Measurements from ENCODE around the gene ISLR. TPM values are rescaled to one million over a fixed set of nuclear protein-coding genes. Genes with fewer than 3 reads are reported as not detected.

Gene ISLR
- total and polyA plus RNA-seq, 3 experiments from 2014 or later, result not detected

GRCh38 chr15:74129586-74130154 lies 43.8 kb upstream of the ISLR start:
- H3K9me3 Mint-ChIP-seq, result peaks cover 0 to 2% (median 0%) of the 10 kb centered on the region in 5 donors
- peaks cover 0 to 39% (median 7%) of the 10 kb centered on the region in 3 donors for H3K4me1 Mint-ChIP-seq
- H3K27me3 Mint-ChIP-seq, result peaks cover 31 to 71% of the 10 kb centered on the region in 2 donors
- POLR2A ChIA-PET, result no interaction called here
- DNase-seq, result no peak
- H3K27ac Mint-ChIP-seq, result peak overlapping the region in 1 of 8 donors; percentile 47
- no peaks in the 10 kb centered on the region for H3K36me3 Mint-ChIP-seq
- H3K36me3 ChIP-seq (ENCODE audit: insufficient read depth, low read length), result no peaks in the 10 kb centered on the region
- H3K9me3 ChIP-seq (ENCODE audit: low read length), result no peaks in the 10 kb centered on the region
- CTCF ChIA-PET, result interaction anchor here (1.2 to 5.9 kb wide), 3 partner anchors 192 to 198 kb away, joined by 3 to 74 read pairs (median 4); no protein-coding TSS in a partner anchor
- H3K4me1 ChIP-seq (ENCODE audit: insufficient read depth, low read length), result peaks cover 6% of the 10 kb centered on the region
- peaks cover 39% of the 10 kb centered on the region for H3K27me3 ChIP-seq (ENCODE audit: insufficient read depth, low read length, poor library complexity, severe bottlenecking)
- H3K4me3 ChIP-seq (ENCODE audit: low read length), result no peak overlapping the region
- H3K4me3 Mint-ChIP-seq, result peak overlapping the region in 2 of 7 donors; percentile 32 to 45
- H3K27ac ChIP-seq (ENCODE audit: low read depth, low read length), result no peak overlapping the region

- H3K9me3 Mint-ChIP-seq, result peaks cover 0 to 2% (median 0%) of the 10 kb centered on the region in 5 donors
- Histone ChIP-seq H3K27ac (ENCODE audit: low read depth, low read length) (no peak within 1 kb of the TSS), H3K4me3 (ENCODE audit: low read length) (no peak within 1 kb of the TSS), H3K36me3 (ENCODE audit: insufficient read depth, low read length) (no peaks in the 10 kb centered on the region), H3K27me3 (ENCODE audit: insufficient read depth, low read length, poor library complexity, severe bottlenecking) (peaks cover 44% of the 10 kb centered on the region), H3K4me1 (ENCODE audit: insufficient read depth, low read length) (peaks cover 6% of the 10 kb centered on the region), H3K9me3 (ENCODE audit: low read length) (no peaks in the 10 kb centered on the region)
- H3K27ac Mint-ChIP-seq, result peak within 1 kb of the TSS in 1 of 8 donors; percentile 47
- ChIA-PET CTCF (interaction anchor here (1.2 to 5.9 kb wide), 3 partner anchors 192 to 197 kb away, joined by 3 to 74 read pairs (median 4); no protein-coding TSS in a partner anchor), POLR2A (no interaction called here)
- peaks cover 5 to 45% (median 10%) of the 10 kb centered on the region in 3 donors for H3K4me1 Mint-ChIP-seq
- DNase-seq, result no peak
- H3K27me3 Mint-ChIP-seq, result peaks cover 37 to 74% of the 10 kb centered on the region in 2 donors
- peak within 1 kb of the TSS in 4 of 7 donors; percentile 24 to 75 (median 38) for H3K4me3 Mint-ChIP-seq
- H3K36me3 Mint-ChIP-seq, result no peaks in the 10 kb centered on the region
Measured at GRCh38 chr15:74130155-74130848, 43.2 kb upstream of the ISLR start, which contains the start of gene ISLR2. ISLR2 (plus strand) TSS chr15:74130586; CDS start chr15:74132755, 2,169 bp downstream.

GRCh38 chr15:74130849-74131627 lies 42.5 kb upstream of the ISLR start:
- Histone ChIP-seq H3K9me3 (ENCODE audit: low read length) (no peaks in the 10 kb centered on the region), H3K4me1 (ENCODE audit: insufficient read depth, low read length) (peaks cover 6% of the 10 kb centered on the region), H3K27me3 (ENCODE audit: insufficient read depth, low read length, poor library complexity, severe bottlenecking) (peaks cover 50% of the 10 kb centered on the region), H3K27ac (ENCODE audit: low read depth, low read length) (no peak overlapping the region), H3K36me3 (ENCODE audit: insufficient read depth, low read length) (no peaks in the 10 kb centered on the region), H3K4me3 (ENCODE audit: low read length) (no peak overlapping the region)
- Mint-ChIP-seq H3K27me3 (peaks cover 41 to 76% of the 10 kb centered on the region in 2 donors), H3K4me1 (peaks cover 5 to 51% (median 10%) of the 10 kb centered on the region in 3 donors), H3K4me3 (peak overlapping the region in 1 of 7 donors; percentile 75), H3K27ac (no peak overlapping the region), H3K36me3 (no peaks in the 10 kb centered on the region), H3K9me3 (peaks cover 0 to 2% (median 0%) of the 10 kb centered on the region in 5 donors)
- POLR2A ChIA-PET, result no interaction called here
- DNase-seq, result no peak
- CTCF ChIA-PET, result interaction anchor here (1.9 kb wide), 1 partner anchor 191 kb away, joined by 7 read pairs; no protein-coding TSS in a partner anchor

GRCh38 chr15:74131628-74132413 lies 41.7 kb upstream of the ISLR start:
- CTCF ChIA-PET, result interaction anchor here (1.9 kb wide), 1 partner anchor 191 kb away, joined by 7 read pairs; no protein-coding TSS in a partner anchor
- H3K4me3 Mint-ChIP-seq, result peak overlapping the region in 5 of 7 donors; percentile 3 to 41 (median 15)
- peaks cover 54% of the 10 kb centered on the region for H3K27me3 ChIP-seq (ENCODE audit: insufficient read depth, low read length, poor library complexity, severe bottlenecking)
- H3K27ac ChIP-seq (ENCODE audit: low read depth, low read length), result no peak overlapping the region
- no peaks in the 10 kb centered on the region for H3K36me3 ChIP-seq (ENCODE audit: insufficient read depth, low read length)
- H3K9me3 ChIP-seq (ENCODE audit: low read length), result no peaks in the 10 kb centered on the region
- H3K9me3 Mint-ChIP-seq, result peaks cover 0 to 2% (median 0%) of the 10 kb centered on the region in 5 donors
- peak overlapping the region in 1 of 8 donors; percentile 17 for H3K27ac Mint-ChIP-seq
- POLR2A ChIA-PET, result no interaction called here
- H3K4me1 ChIP-seq (ENCODE audit: insufficient read depth, low read length), result peaks cover 8% of the 10 kb centered on the region
- H3K36me3 Mint-ChIP-seq, result no peaks in the 10 kb centered on the region
- H3K4me1 Mint-ChIP-seq, result peaks cover 9 to 56% (median 14%) of the 10 kb centered on the region in 3 donors
- DNase-seq, result no peak
- H3K27me3 Mint-ChIP-seq, result peaks cover 41 to 77% of the 10 kb centered on the region in 2 donors
- H3K4me3 ChIP-seq (ENCODE audit: low read length), result no peak overlapping the region

GRCh38 chr15:74132681-74133651 lies 40.5 kb upstream of the ISLR start:
- peaks cover 0 to 2% (median 0%) of the 10 kb centered on the region in 5 donors for H3K9me3 Mint-ChIP-seq
- Histone ChIP-seq H3K27me3 (ENCODE audit: insufficient read depth, low read length, poor library complexity, severe bottlenecking) (peaks cover 59% of the 10 kb centered on the region), H3K9me3 (ENCODE audit: low read length) (no peaks in the 10 kb centered on the region), H3K36me3 (ENCODE audit: insufficient read depth, low read length) (no peaks in the 10 kb centered on the region), H3K4me1 (ENCODE audit: insufficient read depth, low read length) (peaks cover 7% of the 10 kb centered on the region), H3K27ac (ENCODE audit: low read depth, low read length) (no peak overlapping the region), H3K4me3 (ENCODE audit: low read length) (no peak overlapping the region)
- H3K4me3 Mint-ChIP-seq, result no peak overlapping the region
- ChIA-PET CTCF (interaction anchor here (1.9 kb wide), 1 partner anchor 189 kb away, joined by 7 read pairs; no protein-coding TSS in a partner anchor), POLR2A (no interaction called here)
- H3K27ac Mint-ChIP-seq, result no peak overlapping the region
- DNase-seq, result no peak
- H3K36me3 Mint-ChIP-seq, result no peaks in the 10 kb centered on the region
- peaks cover 14 to 57% (median 15%) of the 10 kb centered on the region in 3 donors for H3K4me1 Mint-ChIP-seq
- peaks cover 46 to 82% of the 10 kb centered on the region in 2 donors for H3K27me3 Mint-ChIP-seq

- Mint-ChIP-seq H3K27ac (no peak overlapping the region), H3K9me3 (peaks cover 0 to 2% (median 0%) of the 10 kb centered on the region in 5 donors), H3K36me3 (no peaks in the 10 kb centered on the region), H3K4me3 (no peak overlapping the region), H3K4me1 (peaks cover 14 to 54% (median 15%) of the 10 kb centered on the region in 3 donors), H3K27me3 (peaks cover 54 to 85% of the 10 kb centered on the region in 2 donors)
- no peak for DNase-seq
- Histone ChIP-seq H3K27me3 (ENCODE audit: insufficient read depth, low read length, poor library complexity, severe bottlenecking) (peaks cover 51% of the 10 kb centered on the region), H3K27ac (ENCODE audit: low read depth, low read length) (no peak overlapping the region), H3K9me3 (ENCODE audit: low read length) (no peaks in the 10 kb centered on the region), H3K4me3 (ENCODE audit: low read length) (no peak overlapping the region), H3K36me3 (ENCODE audit: insufficient read depth, low read length) (no peaks in the 10 kb centered on the region), H3K4me1 (ENCODE audit: insufficient read depth, low read length) (peaks cover 5% of the 10 kb centered on the region)
- ChIA-PET CTCF (no interaction called here), POLR2A (no interaction called here)
Measured at GRCh38 chr15:74133694-74134386, 39.7 kb upstream of the ISLR start.
